HepG2 (cell line): Measurements from ENCODE around the gene GNG7. TPM values are rescaled to one million over a fixed set of nuclear protein-coding genes. Genes with fewer than 3 reads are reported as not detected.

Experiments
- ATAC-seq: fragments of 200-7000 bp; cut with Tn5 transposase; 3 replicates; pipeline ENCODE4 v1.9.1; 2020; ENCODE audit warnings: mild to moderate bottlenecking, moderate library complexity
- BruUV-seq: library from RNA; stranded (reverse); fragments of 400-500 nt; replicated peaks from 2 replicates; lab custom pipeline; 2021; lab: Mats Ljungman, UMichigan
- CTCF ChIA-PET: fragments of 300-600 bp; formaldehyde crosslinking; extraction: SDS; loops from one replicate; lab custom pipeline; 2021; ENCODE audit warnings: low total read pairs, inconsistent platforms, low intra/inter-chr PET ratio; lab: Yijun Ruan, JAX
- POLR2A ChIA-PET: fragments of 350-600 bp; sonication (Branson Sonifier 250); formaldehyde crosslinking; loops from one replicate; lab custom pipeline; 2020; ENCODE audit warnings: antibody characterized with exemption, inconsistent platforms; lab: Yijun Ruan, JAX
- DNase-seq: peaks from one replicate; pipeline ENCODE4 v3.0.0-alpha.2; 2015; ENCODE audit warnings: low spot score
- FAIRE-seq: peaks from 3 replicates; lab custom pipeline; 2011; peaks lifted over from hg19 to GRCh38; lab: Jason Lieb, UNC
- H2AFZ ChIP-seq: one replicate; pipeline ENCODE4 v1.6.1; 2011; ENCODE audit warnings: low read length, inconsistent platforms
- H3K27ac ChIP-seq: fragments of 300-600 bp; 3 replicates; pipeline ENCODE4 v1.8.0; 2011; ENCODE audit warnings: mixed run types, mild to moderate bottlenecking, mixed read lengths, low read length, inconsistent platforms; ENCODE audit not compliant: insufficient read depth; ENCODE audit errors: extremely low read length
- H3K27me3 ChIP-seq, 2 experiments: fragments of 200-600 bp in 1 of 2; 2 replicates in 1 of 2; 3 replicates in 1 of 2; pipeline versions ENCODE4 v1.6.0 to v1.8.0; 2011; ENCODE audit warnings: low read length in 2 of 2, mild to moderate bottlenecking in 2 of 2, moderate library complexity in 2 of 2, inconsistent platforms in 1 of 2; ENCODE audit not compliant: insufficient read depth in 2 of 2, control insufficient read depth in 1 of 2
- H3K36me3 ChIP-seq, 2 experiments: fragments of 200-600 bp in 1 of 2; replicated peaks in 1 of 2; 2 replicates in 1 of 2; 3 replicates in 1 of 2; pipeline versions ENCODE4 v1.5.1 to v1.8.0; 2011; ENCODE audit warnings: low read length in 2 of 2, inconsistent platforms in 1 of 2; ENCODE audit not compliant: insufficient read depth in 2 of 2, control insufficient read depth in 1 of 2
- H3K4me1 ChIP-seq: 2 replicates; pipeline ENCODE4 v1.5.1; 2012; ENCODE audit warnings: low read length, inconsistent platforms; ENCODE audit not compliant: insufficient read depth
- H3K4me2 ChIP-seq: 2 replicates; pipeline ENCODE4 v1.6.0; 2011; ENCODE audit warnings: low read depth, low read length, inconsistent platforms
- H3K4me3 ChIP-seq, 3 experiments: fragments of 200-600 bp in 1 of 3; sonication (generic), shearing (Covaris generic) in 1 of 3; replicated peaks in 1 of 3; 2 replicates each; pipeline ENCODE4 v1.5.1; 2011 to 2016; ENCODE audit warnings: low read length in 3 of 3, inconsistent platforms in 2 of 3, low read depth in 2 of 3, mild to moderate bottlenecking in 2 of 3, control low read depth in 1 of 3, mixed read lengths in 1 of 3; ENCODE audit not compliant: insufficient read depth in 1 of 3
- H3K79me2 ChIP-seq: one replicate; pipeline ENCODE4 v1.6.1; 2011; ENCODE audit warnings: low read length, inconsistent platforms; ENCODE audit not compliant: insufficient read depth
- H3K9ac ChIP-seq: 2 replicates; pipeline ENCODE4 v1.6.0; 2011; ENCODE audit warnings: mild to moderate bottlenecking, low read depth, low read length, inconsistent platforms; ENCODE audit not compliant: insufficient read depth
- H3K9me3 ChIP-seq: 2 replicates; pipeline ENCODE4 v1.5.1; 2012; ENCODE audit warnings: mild to moderate bottlenecking, low read length
- H4K20me1 ChIP-seq: 2 replicates; pipeline ENCODE4 v1.6.0; 2011; ENCODE audit warnings: inconsistent platforms, mild to moderate bottlenecking, low read length, moderate library complexity; ENCODE audit not compliant: insufficient read depth
- FOXK2 ChIP-seq: fragments of 450-650 bp; IDR thresholded peaks from 2 replicates; pipeline ENCODE4 v1.6.1; 2016
- FOXO1 ChIP-seq: sonication (generic); formaldehyde crosslinking; IDR thresholded peaks from 2 replicates; pipeline ENCODE4 v1.4.0; 2020; ENCODE audit warnings: missing genetic modification reagents
- HOMEZ ChIP-seq: IDR thresholded peaks from 2 replicates; pipeline ENCODE4 v1.6.1; 2016; ENCODE audit warnings: low read depth
- IKZF1 ChIP-seq: fragments of 450-650 bp; IDR thresholded peaks from 2 replicates; pipeline ENCODE4 v1.7.1; 2016
- NONO ChIP-seq, 2 experiments: fragments of 450-650 bp in 1 of 2; sonication (generic) in 1 of 2; formaldehyde crosslinking in 1 of 2; IDR thresholded peaks in 1 of 2; conservative IDR thresholded peaks in 1 of 2; 2 replicates each; pipeline versions ENCODE4 v1.6.1 to v1.8.0; 2017 to 2022; ENCODE audit warnings: mild to moderate bottlenecking in 1 of 2, missing genetic modification reagents in 1 of 2, moderate library complexity in 1 of 2
- PRDM10 ChIP-seq: sonication (generic); formaldehyde crosslinking; IDR thresholded peaks from 2 replicates; pipeline ENCODE4 v1.4.0; 2020; ENCODE audit warnings: low read depth, missing genetic modification reagents
- RFXAP ChIP-seq: sonication (generic); formaldehyde crosslinking; IDR thresholded peaks from 2 replicates; pipeline ENCODE4 v1.4.0; 2020; ENCODE audit warnings: missing genetic modification reagents, borderline replicate concordance
- YEATS4 ChIP-seq: sonication (generic); formaldehyde crosslinking; IDR thresholded peaks from 2 replicates; pipeline ENCODE4 v1.4.0; 2020; ENCODE audit warnings: missing genetic modification reagents, borderline replicate concordance
- ZBTB38 ChIP-seq: sonication (generic); formaldehyde crosslinking; IDR thresholded peaks from 2 replicates; pipeline ENCODE4 v1.5.1; 2020; ENCODE audit warnings: mild to moderate bottlenecking, missing genetic modification reagents
- ZBTB7B ChIP-seq: sonication (generic); formaldehyde crosslinking; IDR thresholded peaks from 2 replicates; pipeline ENCODE4 v1.4.0; 2020; ENCODE audit warnings: missing genetic modification reagents
- ZMYM3 ChIP-seq: sonication (generic); formaldehyde crosslinking; IDR thresholded peaks from 2 replicates; pipeline ENCODE4 v1.5.1; 2020; ENCODE audit warnings: mild to moderate bottlenecking, missing genetic modification reagents
- ZNF460 ChIP-seq: sonication (generic); formaldehyde crosslinking; IDR thresholded peaks from 2 replicates; pipeline ENCODE4 v1.5.1; 2020; ENCODE audit warnings: missing genetic modification reagents, mild to moderate bottlenecking, borderline replicate concordance
- ZNF770 ChIP-seq: sonication (generic); formaldehyde crosslinking; IDR thresholded peaks from 2 replicates; pipeline ENCODE4 v1.5.0; 2020; ENCODE audit warnings: mild to moderate bottlenecking, missing genetic modification reagents
- WGBS: methylation state at CpG from one replicate; pipeline ENCODE4 v1.1.6; 2017; ENCODE audit warnings: low lambda C conversion rate; 5-methylcytosine and 5-hydroxymethylcytosine counted together
- in situ Hi-C: cut with HindIII; loops from 2 replicates; pipeline ENCODE4 v1.10.0; 2017; ENCODE audit warnings: low pct_unique_long_range_greater_than_20kb; ENCODE audit not compliant: extremely low pct_ligation_motif_present
- intact Hi-C: fragments of 100-400 bp; cut with micrococcal nuclease; formaldehyde crosslinking; loops from one replicate; pipeline ENCODE4 v1.10.0; 2022; ENCODE audit not compliant: unreplicated experiment
- polyA plus RNA-seq, 8 experiments: library from polyadenylated mRNA; depleted of rRNA in 3 of 8; stranded (reverse) in 7 of 8; unstranded in 1 of 8; fragments of >200 nt; fragmentation: Illumina TruSeq in 4 of 8; extraction: Trizol in 4 of 8; gene quantifications; 2 replicates each; pipeline versions ENCODE4 v1.2.1 to v1.2.3, GENCODE V29; 2011 to 2016; ENCODE audit warnings: low read depth in 4 of 8, missing spikeins in 1 of 8, mixed read lengths in 1 of 8; ENCODE audit not compliant: insufficient read depth in 1 of 8
- total RNA-seq, 5 experiments: library from RNA; depleted of rRNA; stranded (reverse); fragments of >200 nt; fragmentation: Illumina TruSeq; extraction: Trizol; gene quantifications; 2 replicates each; pipeline ENCODE4 v1.2.3, GENCODE V29; 2016; ENCODE audit warnings: low read depth in 1 of 5

Gene GNG7
- total and polyA plus RNA-seq, 2 of the 13 experiments (the other 11 are each of a cell fraction or from before 2014, with no cell fraction given), result 1.4 to 3.3 TPM

GRCh38 chr19:2722541-2723344, 20.2 kb upstream of the GNG7 start (continued):
- TF ChIP-seq RFXAP (CRISPR knock-in tag) (no peak), ZBTB38 (CRISPR knock-in tag) (no peak), ZMYM3 (peak; percentile 92), FOXK2 (no peak), FOXO1 (CRISPR knock-in tag) (no peak), HOMEZ (CRISPR knock-in tag) (no peak), ZNF460 (CRISPR knock-in tag) (no peak)

- Histone ChIP-seq H3K4me1 (peaks cover 35% of the 10 kb centered on the region), H4K20me1 (no peaks in the 10 kb centered on the region), H3K27me3 (peaks cover 22 to 58% of the 10 kb centered on the region in 2 experiments), H3K4me3 (peak overlapping the region; percentile 36 to 73 (median 49); a peak in 4 of 6 replicates), H3K4me2 (peak overlapping the region; percentile 58), H3K36me3 (no peaks in the 10 kb centered on the region), H3K9ac (no peak overlapping the region), H2AFZ (no peak overlapping the region), H3K9me3 (no peaks in the 10 kb centered on the region), H3K79me2 (no peaks in the 10 kb centered on the region), H3K27ac (no peak overlapping the region)
- ATAC-seq (no peak), DNase-seq (no peak), FAIRE-seq (no peak)
- BruUV-seq, result no TSS peak
- POLR2A ChIA-PET, result interaction anchor here (1.4 kb wide), 1 partner anchor 17 kb away, joined by 4 read pairs; no protein-coding TSS in a partner anchor
- WGBS, result 20% methylated on average over 24 of the region's 39 CpGs
- CTCF ChIA-PET, result no interaction called here
- intact Hi-C loops (no loop called here), in situ Hi-C loops (no loop called here)
- TF ChIP-seq IKZF1 (no peak), PRDM10 (CRISPR knock-in tag) (no peak), NONO (IDR thresholded peaks at IDR 0.05) (no peak), NONO (CRISPR knock-in tag; conservative IDR thresholded peaks at IDR 0.05) (no peak), YEATS4 (CRISPR knock-in tag) (no peak), ZNF770 (CRISPR knock-in tag) (peak; percentile 67), ZBTB7B (CRISPR knock-in tag) (no peak)
Measured at GRCh38 chr19:2721570-2722540, 19.4 kb upstream of the GNG7 start.
